Chondrocyte (in vitro differentiated cells): ENCODE results near the gene PBX4. TPM values are rescaled to one million over a fixed set of nuclear protein-coding genes. Genes with fewer than 3 reads are reported as not detected.

Experiments
- DNase-seq: peaks from one replicate; pipeline ENCODE4 v3.0.0; 2021; ENCODE audit warnings: mixed read lengths, low spot score
- H3K27ac Mint-ChIP-seq: one replicate; pipeline ENCODE4 v1.8.0; 2021; ENCODE audit warnings: mild to moderate bottlenecking, moderate library complexity, mixed read lengths; ENCODE audit not compliant: unreplicated experiment
- H3K27me3 Mint-ChIP-seq: 2 replicates; pipeline ENCODE4 v1.8.0; 2021; ENCODE audit warnings: low read depth, mixed read lengths
- H3K36me3 Mint-ChIP-seq: 2 replicates; pipeline ENCODE4 v1.8.0; 2021; ENCODE audit warnings: low read depth, mixed read lengths
- H3K4me1 Mint-ChIP-seq: 2 replicates; pipeline ENCODE4 v1.8.0; 2021; ENCODE audit warnings: low read depth, mild to moderate bottlenecking, mixed read lengths
- H3K4me3 Mint-ChIP-seq: one replicate; pipeline ENCODE4 v1.8.0; 2021; ENCODE audit warnings: mild to moderate bottlenecking, moderate library complexity, mixed read lengths; ENCODE audit not compliant: unreplicated experiment
- H3K9me3 Mint-ChIP-seq: 2 replicates; pipeline ENCODE4 v1.8.0; 2021; ENCODE audit warnings: low read depth, mixed read lengths
- CTCF ChIP-seq: fragments of 200-600 bp; sonication (generic); IDR thresholded peaks from 2 replicates; pipeline ENCODE4 v1.5.0; 2021; ENCODE audit warnings: antibody characterized with exemption, mild to moderate bottlenecking, moderate library complexity
- total RNA-seq: library from RNA; stranded (reverse); gene quantifications from 3 replicates; pipeline ENCODE4 v1.2.1, GENCODE V29; 2021

PBX4 gene
- total RNA-seq, 1 donor from 2014 or later: 1.2 TPM

- no peak for DNase-seq
- H3K4me3 Mint-ChIP-seq: no peak overlapping the region
Observed at GRCh38 chr19:19566306-19566705, 52.2 kb downstream of the PBX4 start.

GRCh38 chr19:19563348-19563848 lies 55.1 kb downstream of the PBX4 start:
- Mint-ChIP-seq H3K9me3 (no peaks in the 10 kb centered on the region), H3K27ac (no peak overlapping the region), H3K4me1 (peaks cover 7% of the 10 kb centered on the region), H3K27me3 (no peaks in the 10 kb centered on the region), H3K36me3 (no peaks in the 10 kb centered on the region), H3K4me3 (no peak overlapping the region)
- no peak for DNase-seq
- TF ChIP-seq CTCF: no peak

More at GRCh38 chr19:19566306-19566705, 52.2 kb downstream of the PBX4 start:
- H3K36me3 Mint-ChIP-seq: no peaks in the 10 kb centered on the region
- no peaks in the 10 kb centered on the region for H3K27me3 Mint-ChIP-seq
- H3K4me1 Mint-ChIP-seq: peaks cover 5% of the 10 kb centered on the region
- no peak overlapping the region for H3K27ac Mint-ChIP-seq
- H3K9me3 Mint-ChIP-seq: no peaks in the 10 kb centered on the region
- TF ChIP-seq CTCF: no peak

GRCh38 chr19:19562665-19563347 lies 55.7 kb downstream of the PBX4 start:
- no peak overlapping the region for H3K27ac Mint-ChIP-seq
- DNase-seq: no peak
- no peaks in the 10 kb centered on the region for H3K27me3 Mint-ChIP-seq

GRCh38 chr19:19561946-19562664 lies 56.4 kb downstream of the PBX4 start:
- peaks cover 7% of the 10 kb centered on the region for H3K4me1 Mint-ChIP-seq
- no peaks in the 10 kb centered on the region for H3K9me3 Mint-ChIP-seq
- no peak for DNase-seq
- H3K4me3 Mint-ChIP-seq: no peak overlapping the region
- no peaks in the 10 kb centered on the region for H3K27me3 Mint-ChIP-seq
- no peak overlapping the region for H3K27ac Mint-ChIP-seq
- H3K36me3 Mint-ChIP-seq: no peaks in the 10 kb centered on the region
- TF ChIP-seq CTCF: no peak

More at GRCh38 chr19:19562665-19563347, 55.7 kb downstream of the PBX4 start:
- peak; percentile 27 for TF ChIP-seq CTCF
- Mint-ChIP-seq H3K9me3 (no peaks in the 10 kb centered on the region), H3K4me3 (no peak overlapping the region), H3K36me3 (no peaks in the 10 kb centered on the region), H3K4me1 (peaks cover 7% of the 10 kb centered on the region)

GRCh38 chr19:19559931-19560330 lies 58.6 kb downstream of the PBX4 start:
- Mint-ChIP-seq H3K27ac (no peak overlapping the region), H3K27me3 (no peaks in the 10 kb centered on the region), H3K9me3 (no peaks in the 10 kb centered on the region), H3K4me3 (no peak overlapping the region), H3K36me3 (no peaks in the 10 kb centered on the region), H3K4me1 (peaks cover 2% of the 10 kb centered on the region)
- no peak for DNase-seq
- TF ChIP-seq CTCF: no peak
